ENCODE measurements around the gene MAP7D3. TPM values are rescaled to one million over a fixed set of nuclear protein-coding genes. Genes with fewer than 3 reads are reported as not detected.

MAP7D3 gene
- total RNA-seq, 1 experiment from 2014 or later = 15.0 TPM

DNA sequence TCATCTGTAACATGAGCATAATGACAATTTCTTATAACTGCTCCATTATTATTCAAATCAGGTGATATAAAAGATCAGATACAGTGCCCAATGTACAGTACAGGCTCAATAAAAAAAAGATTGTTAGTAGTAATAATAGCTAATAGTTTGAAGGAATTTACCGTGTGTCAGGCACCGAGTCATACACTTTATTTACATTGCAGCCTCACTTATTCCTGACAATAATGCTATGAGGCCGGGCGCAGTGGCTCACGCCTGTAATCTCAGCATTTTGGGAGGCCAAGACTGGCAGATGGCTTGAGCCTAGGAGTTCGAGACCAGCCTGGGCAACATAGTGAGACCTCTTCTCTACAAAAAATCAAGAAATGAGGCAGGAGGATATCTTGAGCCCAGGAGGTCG lies 10.1 kb upstream of the MAP7D3 start:
- Histone ChIP-seq H3K9me2 (ENCODE audit: insufficient read depth) (no peaks in the 10 kb centered on the region), H3K27ac (ENCODE audit: low read depth, low read length) (no peak overlapping the region), H3K4me1 (ENCODE audit: control insufficient read depth in 1 of 2, insufficient read depth in 2 of 2, low read length in 2 of 2) (peaks cover 0 to 7% of the 10 kb centered on the region in 2 experiments; a peak in 2 of 4 replicates), H3K36me3 (ENCODE audit: control insufficient read depth in 1 of 2, insufficient read depth in 2 of 2, low read length in 2 of 2) (no peaks in the 10 kb centered on the region), H3K27me3 (ENCODE audit: insufficient read depth, low read length) (no peaks in the 10 kb centered on the region), H3K9ac (ENCODE audit: low read length) (no peak overlapping the region), H3K4me2 (ENCODE audit: low read length) (no peak overlapping the region), H2AFZ (ENCODE audit: low read depth, low read length, poor library complexity, severe bottlenecking) (no peak overlapping the region), H3K9me3 (ENCODE audit: control insufficient read depth in 1 of 2, insufficient read depth in 1 of 2, low read depth in 1 of 2, low read length in 2 of 2) (no peaks in the 10 kb centered on the region), H3K79me2 (ENCODE audit: insufficient read depth, low read length) (no peaks in the 10 kb centered on the region), H3K4me3 (replicated peaks in 1 of 2; ENCODE audit: low read depth in 1 of 2, low read length in 2 of 2) (no peak overlapping the region), H4K20me1 (ENCODE audit: insufficient read depth) (no peaks in the 10 kb centered on the region)
- CTCF ChIA-PET = no interaction called here
- BruUV-seq (replicated peaks) = no TSS peak
- POLR2A ChIA-PET = no interaction called here
- DNase-seq (ENCODE audit: low read depth, low spot score) (no peak), ATAC-seq (no peak)
- RAD21 ChIA-PET (ENCODE audit: low non-redundant PET in 1 of 2, low total read pairs in 2 of 2, uncharacterized antibody in 2 of 2, unreplicated experiment in 2 of 2) = no interaction called here
- intact Hi-C loops (cut with micrococcal nuclease) = loop anchor here (10.0 kb wide), 1 partner anchor 97 kb away; no protein-coding TSS in a partner anchor
- TF ChIP-seq EZH2phosphoT487 (IDR thresholded peaks at IDR 0.05; ENCODE audit: borderline replicate concordance) (no peak), SIN3A (IDR thresholded peaks at IDR 0.05; ENCODE audit: low read depth) (no peak), TCF7L2 (IDR thresholded peaks at IDR 0.05; ENCODE audit: borderline replicate concordance, extremely low read depth, insufficient read depth, insufficient read length) (no peak), RAD21 (IDR thresholded peaks at IDR 0.05; ENCODE audit: low read depth) (no peak), SRF (IDR thresholded peaks at IDR 0.05; ENCODE audit: low read depth) (no peak), CEBPB (IDR thresholded peaks at IDR 0.05; ENCODE audit: low read depth) (no peak), FOSL1 (IDR thresholded peaks at IDR 0.05; ENCODE audit: low read depth) (no peak), JUND (IDR thresholded peaks at IDR 0.05) (no peak), SP1 (IDR thresholded peaks at IDR 0.05; ENCODE audit: low read depth) (no peak), YY1 (IDR thresholded peaks at IDR 0.05; ENCODE audit: extremely low read depth, insufficient replicate concordance, low read depth, low read length) (no peak)
- TF ChIP-seq, protein P1, sequence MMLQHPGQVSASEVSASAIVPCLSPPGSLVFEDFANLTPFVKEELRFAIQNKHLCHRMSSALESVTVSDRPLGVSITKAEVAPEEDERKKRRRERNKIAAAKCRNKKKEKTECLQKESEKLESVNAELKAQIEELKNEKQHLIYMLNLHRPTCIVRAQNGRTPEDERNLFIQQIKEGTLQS (IDR thresholded peaks at IDR 0.05) = no peak
- TF ChIP-seq, protein P2, sequence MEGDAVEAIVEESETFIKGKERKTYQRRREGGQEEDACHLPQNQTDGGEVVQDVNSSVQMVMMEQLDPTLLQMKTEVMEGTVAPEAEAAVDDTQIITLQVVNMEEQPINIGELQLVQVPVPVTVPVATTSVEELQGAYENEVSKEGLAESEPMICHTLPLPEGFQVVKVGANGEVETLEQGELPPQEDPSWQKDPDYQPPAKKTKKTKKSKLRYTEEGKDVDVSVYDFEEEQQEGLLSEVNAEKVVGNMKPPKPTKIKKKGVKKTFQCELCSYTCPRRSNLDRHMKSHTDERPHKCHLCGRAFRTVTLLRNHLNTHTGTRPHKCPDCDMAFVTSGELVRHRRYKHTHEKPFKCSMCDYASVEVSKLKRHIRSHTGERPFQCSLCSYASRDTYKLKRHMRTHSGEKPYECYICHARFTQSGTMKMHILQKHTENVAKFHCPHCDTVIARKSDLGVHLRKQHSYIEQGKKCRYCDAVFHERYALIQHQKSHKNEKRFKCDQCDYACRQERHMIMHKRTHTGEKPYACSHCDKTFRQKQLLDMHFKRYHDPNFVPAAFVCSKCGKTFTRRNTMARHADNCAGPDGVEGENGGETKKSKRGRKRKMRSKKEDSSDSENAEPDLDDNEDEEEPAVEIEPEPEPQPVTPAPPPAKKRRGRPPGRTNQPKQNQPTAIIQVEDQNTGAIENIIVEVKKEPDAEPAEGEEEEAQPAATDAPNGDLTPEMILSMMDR (IDR thresholded peaks at IDR 0.05 in 2 of 3, conservative IDR thresholded peaks at IDR 0.05 in 1 of 3; ENCODE audit: borderline replicate concordance in 1 of 3, insufficient read depth in 1 of 3, low read depth in 2 of 3, low read length in 2 of 3) = no peak
- TF ChIP-seq, protein P3, sequence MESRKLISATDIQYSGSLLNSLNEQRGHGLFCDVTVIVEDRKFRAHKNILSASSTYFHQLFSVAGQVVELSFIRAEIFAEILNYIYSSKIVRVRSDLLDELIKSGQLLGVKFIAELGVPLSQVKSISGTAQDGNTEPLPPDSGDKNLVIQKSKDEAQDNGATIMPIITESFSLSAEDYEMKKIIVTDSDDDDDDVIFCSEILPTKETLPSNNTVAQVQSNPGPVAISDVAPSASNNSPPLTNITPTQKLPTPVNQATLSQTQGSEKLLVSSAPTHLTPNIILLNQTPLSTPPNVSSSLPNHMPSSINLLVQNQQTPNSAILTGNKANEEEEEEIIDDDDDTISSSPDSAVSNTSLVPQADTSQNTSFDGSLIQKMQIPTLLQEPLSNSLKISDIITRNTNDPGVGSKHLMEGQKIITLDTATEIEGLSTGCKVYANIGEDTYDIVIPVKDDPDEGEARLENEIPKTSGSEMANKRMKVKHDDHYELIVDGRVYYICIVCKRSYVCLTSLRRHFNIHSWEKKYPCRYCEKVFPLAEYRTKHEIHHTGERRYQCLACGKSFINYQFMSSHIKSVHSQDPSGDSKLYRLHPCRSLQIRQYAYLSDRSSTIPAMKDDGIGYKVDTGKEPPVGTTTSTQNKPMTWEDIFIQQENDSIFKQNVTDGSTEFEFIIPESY (IDR thresholded peaks at IDR 0.05; ENCODE audit: extremely low read depth, insufficient replicate concordance, low read length) = no peak

Data from HCT116 (cell line).